A673 (cell line): Measurements from ENCODE around the gene RAX2.

Experiments
- CTCF ChIP-seq: fragments of 300-800, 200-600 bp; sonication (generic); conservative IDR thresholded peaks from 2 replicates; pipeline ENCODE4 v1.5.1; 2017; ENCODE audit warnings: low read depth, mild to moderate bottlenecking, antibody characterized with exemption, low read length, moderate library complexity, mixed read lengths
- EZH2 ChIP-seq: fragments of 200-600 bp; sonication (generic); IDR thresholded peaks from 2 replicates; pipeline ENCODE4 v1.6.1; 2017; ENCODE audit warnings: borderline replicate concordance, low read depth, mild to moderate bottlenecking, mixed read lengths, antibody characterized with exemption, low read length; ENCODE audit not compliant: poor library complexity, severe bottlenecking

GRCh38 chr19:3751236-3751635 lies 20.8 kb downstream of the RAX2 start:
- TF ChIP-seq CTCF = no peak
- TF ChIP-seq EZH2 = no peak
